Left kidney (tissue), 2 donors: Measurements from ENCODE around the gene FAM107A. TPM values are rescaled to one million over a fixed set of nuclear protein-coding genes. Genes with fewer than 3 reads are reported as not detected.

Experiments used
- DNase-seq: peaks from one replicate; pipeline ENCODE4 v3.0.0-alpha.2; 2013
- polyA plus RNA-seq: library from polyadenylated mRNA; unstranded; fragments of 120-200 nt; gene quantifications from one replicate; pipeline ENCODE4 v1.2.1, GENCODE V29; 2013; ENCODE audit not compliant: insufficient read length

FAM107A gene
- polyA plus RNA-seq, 1 donor, result 4.2 TPM

GRCh38 chr3:58594117-58594516 lies 16.9 kb upstream of the FAM107A start:
- DNase-seq, result no peak

- DNase-seq, result no peak
Observed at GRCh38 chr3:58591517-58592510, 14.6 kb upstream of the FAM107A start.

- DNase-seq, result peak; percentile 84
Observed at GRCh38 chr3:58588030-58588614, 10.9 kb upstream of the FAM107A start.

GRCh38 chr3:58586776-58587192 lies 9.6 kb upstream of the FAM107A start:
- DNase-seq, result peak; percentile 55

- peak; percentile 77 for DNase-seq
Observed at GRCh38 chr3:58585994-58586393, 8.8 kb upstream of the FAM107A start.

GRCh38 chr3:58585005-58585786 lies 8.0 kb upstream of the FAM107A start:
- peak; percentile 78 for DNase-seq

GRCh38 chr3:58584690-58585004 lies 7.5 kb upstream of the FAM107A start:
- no peak for DNase-seq

GRCh38 chr3:58581328-58582091 lies 4.3 kb upstream of the FAM107A start:
- peak; percentile 85 for DNase-seq

GRCh38 chr3:58580826-58581327 lies 3.7 kb upstream of the FAM107A start:
- DNase-seq, result no peak

- no peak for DNase-seq
Observed at GRCh38 chr3:58578873-58579272, 1.7 kb upstream of the FAM107A start.

GRCh38 chr3:58576716-58577115 lies 475 bp downstream of the FAM107A start:
- DNase-seq, result no peak

GRCh38 chr3:58575971-58576652 lies 1.1 kb downstream of the FAM107A start:
- no peak for DNase-seq

GRCh38 chr3:58574682-58575081 lies 2.5 kb downstream of the FAM107A start:
- no peak for DNase-seq

- DNase-seq, result no peak
Observed at GRCh38 chr3:58574106-58574505, 3.1 kb downstream of the FAM107A start.

GRCh38 chr3:58573640-58574039 lies 3.6 kb downstream of the FAM107A start:
- no peak for DNase-seq

GRCh38 chr3:58572634-58573230 lies 4.5 kb downstream of the FAM107A start:
- no peak for DNase-seq

GRCh38 chr3:58572013-58572633 lies 5.1 kb downstream of the FAM107A start:
- DNase-seq, result no peak

- no peak for DNase-seq
Observed at GRCh38 chr3:58570851-58571250, 6.3 kb downstream of the FAM107A start.

GRCh38 chr3:58569287-58570001 lies 7.7 kb downstream of the FAM107A start:
- no peak for DNase-seq
